Kidney (tissue), 14 donors: ENCODE results near the gene INPP5K. TPM values are rescaled to one million over a fixed set of nuclear protein-coding genes. Genes with fewer than 3 reads are reported as not detected.
"Not testable (repeated sequence)": the region's sequence is repeated elsewhere in the genome, so short reads cannot be mapped to it uniquely, and the experiment has no call there.

ENCODE experiments used
- DNase-seq, 5 donors: peaks; one replicate each; pipeline ENCODE4 v3.0.0-alpha.2; 2013 to 2020
- FAIRE-seq: peaks from 2 replicates; lab custom pipeline; 2012; peaks lifted over from hg19 to GRCh38; lab: Jason Lieb, UNC
- H3K27ac ChIP-seq, 2 donors: one replicate each; pipeline ENCODE4 v1.7.0; 2013; ENCODE audit warnings: low read depth in 2 of 2, low read length in 2 of 2, inconsistent platforms in 1 of 2
- H3K27me3 ChIP-seq: one replicate; pipeline ENCODE4 v1.7.1; 2013; ENCODE audit warnings: low read length, inconsistent platforms; ENCODE audit not compliant: control insufficient read depth, insufficient read depth
- H3K36me3 ChIP-seq, 3 donors: one replicate each; pipeline versions ENCODE4 v1.7.0 to v1.7.1; 2013; ENCODE audit warnings: low read length in 3 of 3, control low read depth in 1 of 3, inconsistent platforms in 1 of 3; ENCODE audit not compliant: insufficient read depth in 3 of 3, control insufficient read depth in 2 of 3
- H3K4me1 ChIP-seq, 3 donors: one replicate each; pipeline versions ENCODE4 v1.7.0 to v1.7.1; 2013; ENCODE audit warnings: low read length in 3 of 3, inconsistent platforms in 1 of 3, low read depth in 1 of 3; ENCODE audit not compliant: control insufficient read depth in 2 of 3, insufficient read depth in 2 of 3
- H3K4me3 ChIP-seq, 3 donors: one replicate each; pipeline versions ENCODE4 v1.7.0 to v1.8.1; 2013; ENCODE audit warnings: low read length in 3 of 3, control low read depth in 1 of 3, inconsistent platforms in 1 of 3
- H3K9ac ChIP-seq, 3 donors: one replicate each; pipeline versions ENCODE4 v1.7.0 to v1.7.1; 2013; ENCODE audit warnings: low read length in 3 of 3, control low read depth in 1 of 3, inconsistent platforms in 1 of 3
- H3K9me3 ChIP-seq, 3 donors: one replicate each; pipeline versions ENCODE4 v1.7.0 to v1.7.1; 2013; ENCODE audit warnings: low read length in 3 of 3, control low read depth in 1 of 3, inconsistent platforms in 1 of 3; ENCODE audit not compliant: control insufficient read depth in 2 of 3, insufficient read depth in 1 of 3
- intact Hi-C: fragments of 100-400 bp; cut with DNase I; formaldehyde crosslinking; loops from one replicate; pipeline ENCODE4 v1.11.1; 2022
- polyA plus RNA-seq: library from polyadenylated mRNA; stranded (reverse); fragments of 350-450 nt; fragmentation: Illumina TruSeq; extraction: RNeasy Lipid Tissue Mini Kit (QIAGEN cat#74804); gene quantifications from one replicate; pipeline ENCODE4 v1.2.3, GENCODE V29; 2014; ENCODE audit warnings: low read depth, low replicate concordance; ENCODE audit not compliant: insufficient read depth
- total RNA-seq: library from RNA; stranded (reverse); fragmentation: NEBNext Ultra II Directional; extraction: Animal tissue kit (Norgen Biotek cat#: 25700); gene quantifications from one replicate; pipeline ENCODE4 v1.2.1, GENCODE V29; 2021
- TF ChIP-seq, protein P1 (sequence below): IDR thresholded peaks from 3 replicates; pipeline ENCODE4 v1.5.1; 2012; ENCODE audit warnings: mild to moderate bottlenecking, moderate library complexity, borderline replicate concordance; ENCODE audit not compliant: insufficient read depth; ENCODE audit errors: extremely low read depth
- donor health status: control.
- donor health status: control.
- donor health status: control.
- donor health status: control.
- donor health status: control.
- donor health status: DM: yes; HTN: yes; CAD: no.
- donor health status: Normal renal cell carcinoma (clear cell type).

INPP5K gene
- total and polyA plus RNA-seq, 2 donors from 2014 or later, result 36.1 to 46.2 TPM

DNA sequence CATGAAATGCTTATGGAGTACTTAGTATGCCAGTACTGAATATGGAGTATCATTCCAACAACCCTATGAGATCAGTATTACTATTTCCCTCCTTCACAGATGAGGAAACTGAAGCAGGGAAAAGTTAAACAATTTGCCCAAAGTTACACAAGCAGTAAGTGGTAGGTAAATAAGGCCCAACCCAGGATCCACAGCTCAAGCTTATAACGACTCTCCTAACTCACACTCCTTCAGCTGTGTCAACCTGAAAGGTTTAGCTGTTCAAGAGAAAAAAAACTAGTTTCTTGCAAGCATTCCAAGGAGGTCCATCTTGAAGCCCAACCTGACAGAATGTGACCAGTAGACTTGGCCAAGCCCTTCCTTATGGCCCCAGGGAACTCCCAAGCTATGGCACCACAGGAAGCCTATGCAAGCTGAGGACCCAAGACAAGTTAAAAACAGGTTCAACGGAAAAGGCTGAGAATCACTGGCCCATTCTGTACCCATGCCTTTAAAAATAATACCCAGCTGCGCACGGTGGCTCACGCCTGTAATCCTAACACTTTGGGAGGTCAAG is 66.9 kb downstream of the INPP5K start:
- no peak for FAIRE-seq
- no peaks in the 10 kb centered on the region for H3K36me3 ChIP-seq
- H3K9ac ChIP-seq, result no peak overlapping the region
- H3K9me3 ChIP-seq, result no peaks in the 10 kb centered on the region
- H3K27ac ChIP-seq, result no peak overlapping the region
- no peaks in the 10 kb centered on the region for H3K27me3 ChIP-seq
- intact Hi-C loops, result no loop called here
- H3K4me3 ChIP-seq, result no peak overlapping the region
- peaks cover under 1 to 8% (median 6%) of the 10 kb centered on the region in 3 donors for H3K4me1 ChIP-seq
- TF ChIP-seq, protein P1, sequence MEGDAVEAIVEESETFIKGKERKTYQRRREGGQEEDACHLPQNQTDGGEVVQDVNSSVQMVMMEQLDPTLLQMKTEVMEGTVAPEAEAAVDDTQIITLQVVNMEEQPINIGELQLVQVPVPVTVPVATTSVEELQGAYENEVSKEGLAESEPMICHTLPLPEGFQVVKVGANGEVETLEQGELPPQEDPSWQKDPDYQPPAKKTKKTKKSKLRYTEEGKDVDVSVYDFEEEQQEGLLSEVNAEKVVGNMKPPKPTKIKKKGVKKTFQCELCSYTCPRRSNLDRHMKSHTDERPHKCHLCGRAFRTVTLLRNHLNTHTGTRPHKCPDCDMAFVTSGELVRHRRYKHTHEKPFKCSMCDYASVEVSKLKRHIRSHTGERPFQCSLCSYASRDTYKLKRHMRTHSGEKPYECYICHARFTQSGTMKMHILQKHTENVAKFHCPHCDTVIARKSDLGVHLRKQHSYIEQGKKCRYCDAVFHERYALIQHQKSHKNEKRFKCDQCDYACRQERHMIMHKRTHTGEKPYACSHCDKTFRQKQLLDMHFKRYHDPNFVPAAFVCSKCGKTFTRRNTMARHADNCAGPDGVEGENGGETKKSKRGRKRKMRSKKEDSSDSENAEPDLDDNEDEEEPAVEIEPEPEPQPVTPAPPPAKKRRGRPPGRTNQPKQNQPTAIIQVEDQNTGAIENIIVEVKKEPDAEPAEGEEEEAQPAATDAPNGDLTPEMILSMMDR, result no peak
- DNase-seq, result no peak

DNA sequence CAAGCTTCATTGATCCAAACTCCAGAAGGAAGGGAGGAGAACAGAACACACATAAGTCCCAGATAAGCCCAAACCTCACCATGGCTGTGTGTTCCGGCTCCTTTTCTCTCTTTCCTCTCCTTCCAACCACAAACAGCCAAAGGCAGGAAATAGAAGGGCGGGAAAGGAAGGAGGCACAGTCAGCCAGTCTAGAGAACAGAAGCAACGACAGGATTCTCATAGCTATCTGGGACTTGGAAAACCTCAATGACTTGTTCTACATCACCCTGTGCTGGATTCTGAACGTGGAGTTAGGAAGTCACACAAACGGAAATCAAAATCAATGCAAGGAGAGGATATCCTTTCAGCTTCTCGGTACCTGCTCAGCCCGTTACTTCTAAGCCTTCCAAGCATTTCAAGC is 69.4 kb downstream of the INPP5K start:
- intact Hi-C loops, result no loop called here
- Histone ChIP-seq H3K9me3 (no peaks in the 10 kb centered on the region), H3K36me3 (no peaks in the 10 kb centered on the region), H3K4me3 (no peak overlapping the region), H3K4me1 (peaks cover 0 to 7% (median 0%) of the 10 kb centered on the region in 3 donors), H3K27ac (no peak overlapping the region), H3K27me3 (no peaks in the 10 kb centered on the region), H3K9ac (no peak overlapping the region)
- TF ChIP-seq, protein P1, result no peak
- DNase-seq, result no peak
- no peak for FAIRE-seq

DNA sequence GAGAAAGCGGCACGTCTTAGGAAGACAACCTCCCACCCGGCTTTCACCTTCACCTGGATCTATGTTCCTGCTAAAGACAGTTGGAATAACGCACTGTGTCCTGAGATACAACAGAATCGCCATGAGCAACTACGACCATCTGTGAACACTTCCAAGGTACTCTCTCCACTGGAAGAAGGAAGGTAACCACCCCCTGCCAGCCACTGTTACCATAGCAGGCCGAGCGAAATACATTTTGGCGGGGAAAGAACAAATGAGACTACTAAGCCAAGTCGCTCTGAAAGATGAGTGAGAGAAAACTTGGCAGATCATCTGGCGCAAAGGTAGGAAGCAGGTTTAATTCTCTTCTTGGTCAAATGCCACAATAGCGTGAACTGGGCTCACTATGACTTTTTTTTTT is 70.2 kb downstream of the INPP5K start:
- H3K4me1 ChIP-seq, result peaks cover 0 to 7% (median 0%) of the 10 kb centered on the region in 3 donors
- no peak overlapping the region for H3K27ac ChIP-seq
- H3K36me3 ChIP-seq, result no peaks in the 10 kb centered on the region
- TF ChIP-seq, protein P1, result no peak
- intact Hi-C loops, result no loop called here
- no peak for FAIRE-seq
- H3K4me3 ChIP-seq, result no peak overlapping the region
- no peak for DNase-seq
- no peaks in the 10 kb centered on the region for H3K9me3 ChIP-seq
- no peaks in the 10 kb centered on the region for H3K27me3 ChIP-seq
- no peak overlapping the region for H3K9ac ChIP-seq

DNA sequence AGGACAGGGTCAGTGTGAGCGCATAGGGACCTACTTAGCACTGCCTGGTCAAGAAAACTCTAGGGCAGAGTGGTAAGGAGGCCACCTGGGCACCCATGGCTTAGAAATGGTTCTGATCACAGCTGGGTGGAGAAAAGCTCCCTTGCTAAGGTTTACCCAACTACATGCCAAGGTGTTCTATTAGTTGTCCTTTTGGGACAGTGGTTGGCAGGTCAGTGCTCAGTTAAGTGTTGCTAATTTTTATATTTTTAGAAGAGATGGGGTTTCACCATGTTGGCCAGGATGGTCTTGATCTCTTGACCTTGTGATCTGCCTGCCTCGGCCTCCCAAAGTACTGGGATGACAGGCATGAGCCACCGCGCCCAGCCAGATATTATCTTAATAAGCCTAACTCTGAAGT is 70.7 kb downstream of the INPP5K start:
- H3K4me1 ChIP-seq, H3K36me3 ChIP-seq, H3K4me3 ChIP-seq, FAIRE-seq, intact Hi-C loops, H3K9me3 ChIP-seq, H3K9ac ChIP-seq, DNase-seq, H3K27ac ChIP-seq, H3K27me3 ChIP-seq: not testable (repeated sequence)

Other genes starting within 250 kb of the INPP5K start
- not detected for gene BHLHA9, start 246.2 kb downstream of the INPP5K start, total RNA-seq
- gene BHLHA9, start 246.2 kb downstream of the INPP5K start, polyA plus RNA-seq, result not detected
- gene TRARG1, start 236.9 kb downstream of the INPP5K start, total RNA-seq, result not detected
- gene TRARG1, start 236.9 kb downstream of the INPP5K start, polyA plus RNA-seq, result not detected
- 495 TPM for gene YWHAE, start 116.4 kb downstream of the INPP5K start, total RNA-seq
- gene YWHAE, start 116.4 kb downstream of the INPP5K start, polyA plus RNA-seq, result 591 TPM
- 61.3 TPM for gene CRK, start 60.4 kb downstream of the INPP5K start, total RNA-seq
- gene CRK, start 60.4 kb downstream of the INPP5K start, polyA plus RNA-seq, result 26.8 TPM
- gene MYO1C, start 23.9 kb downstream of the INPP5K start, total RNA-seq, result 225 TPM
- 62.7 TPM for gene MYO1C, start 23.9 kb downstream of the INPP5K start, polyA plus RNA-seq
- gene PITPNA, start 46.2 kb upstream of the INPP5K start, total RNA-seq, result 88.5 TPM
- 45.2 TPM for gene PITPNA, start 46.2 kb upstream of the INPP5K start, polyA plus RNA-seq
- gene SLC43A2, start 112.2 kb upstream of the INPP5K start, total RNA-seq, result 48.9 TPM
- 60.4 TPM for gene SLC43A2, start 112.2 kb upstream of the INPP5K start, polyA plus RNA-seq
- 20.1 TPM for gene SCARF1, start 129.1 kb upstream of the INPP5K start, total RNA-seq
- 7.0 TPM for gene SCARF1, start 129.1 kb upstream of the INPP5K start, polyA plus RNA-seq
- gene RILP, start 133.3 kb upstream of the INPP5K start, total RNA-seq, result 17.1 TPM
- gene RILP, start 133.3 kb upstream of the INPP5K start, polyA plus RNA-seq, result 26.6 TPM
- gene PRPF8, start 168.3 kb upstream of the INPP5K start, total RNA-seq, result 236 TPM
- gene PRPF8, start 168.3 kb upstream of the INPP5K start, polyA plus RNA-seq, result 181 TPM
- 6.2 TPM for gene TLCD2, start 193.8 kb upstream of the INPP5K start, total RNA-seq
- gene TLCD2, start 193.8 kb upstream of the INPP5K start, polyA plus RNA-seq, result 1.3 TPM
- 28.5 TPM for gene WDR81, start 208.1 kb upstream of the INPP5K start, total RNA-seq
- 16.1 TPM for gene WDR81, start 208.1 kb upstream of the INPP5K start, polyA plus RNA-seq
- gene SERPINF2, start 226.3 kb upstream of the INPP5K start, total RNA-seq, result 30.6 TPM
- gene SERPINF2, start 226.3 kb upstream of the INPP5K start, polyA plus RNA-seq, result 209 TPM
- gene SERPINF1, start 245.4 kb upstream of the INPP5K start, total RNA-seq, result 121 TPM
- 36.2 TPM for gene SERPINF1, start 245.4 kb upstream of the INPP5K start, polyA plus RNA-seq